ENCODE data around the gene PEPD. TPM values are rescaled to one million over a fixed set of nuclear protein-coding genes. Genes with fewer than 3 reads are reported as not detected.
A peak's percentile ranks its signal among the peaks of the same experiment; 100 is the strongest.

The PEPD gene
- total RNA-seq, 3 donors from 2014 or later, result 42.1 to 127 (median 82.3) TPM

GRCh38 chr19:33471111-33471996 lies 50.2 kb downstream of the PEPD start:
- intact Hi-C loops (cut with DNase I; ENCODE audit: low total_unique reads), result no loop called here
- Histone ChIP-seq H3K27me3 (no peaks in the 10 kb centered on the region), H3K36me3 (no peaks in the 10 kb centered on the region), H3K27ac (no peak overlapping the region), H3K9me3 (no peaks in the 10 kb centered on the region), H3K4me3 (no peak overlapping the region), H3K4me1 (no peaks in the 10 kb centered on the region)
- TF ChIP-seq CTCF (IDR thresholded peaks at IDR 0.05) (no peak), POLR2A (IDR thresholded peaks at IDR 0.05) (no peak), POLR2AphosphoS5 (IDR thresholded peaks at IDR 0.05) (no peak)
- DNase-seq (ENCODE audit: low spot score in 2 of 2), result no peak

GRCh38 chr19:33470686-33471085 lies 50.9 kb downstream of the PEPD start:
- no peaks in the 10 kb centered on the region for H3K36me3 ChIP-seq
- no peaks in the 10 kb centered on the region for H3K9me3 ChIP-seq
- no peak overlapping the region for H3K4me3 ChIP-seq
- TF ChIP-seq POLR2AphosphoS5 (IDR thresholded peaks at IDR 0.05), result no peak
- no peak for TF ChIP-seq CTCF (IDR thresholded peaks at IDR 0.05)
- no peak for TF ChIP-seq POLR2A (IDR thresholded peaks at IDR 0.05)
- H3K27ac ChIP-seq, result no peak overlapping the region
- no peak for DNase-seq (ENCODE audit: low spot score in 2 of 2)
- no peaks in the 10 kb centered on the region for H3K4me1 ChIP-seq
- H3K27me3 ChIP-seq, result no peaks in the 10 kb centered on the region
- intact Hi-C loops (cut with DNase I; ENCODE audit: low total_unique reads), result no loop called here

GRCh38 chr19:33470040-33470330 lies 51.6 kb downstream of the PEPD start:
- Histone ChIP-seq H3K27me3 (no peaks in the 10 kb centered on the region), H3K4me3 (no peak overlapping the region), H3K36me3 (no peaks in the 10 kb centered on the region), H3K9me3 (no peaks in the 10 kb centered on the region), H3K4me1 (no peaks in the 10 kb centered on the region), H3K27ac (no peak overlapping the region)
- TF ChIP-seq CTCF (IDR thresholded peaks at IDR 0.05) (no peak), POLR2AphosphoS5 (IDR thresholded peaks at IDR 0.05) (no peak), POLR2A (IDR thresholded peaks at IDR 0.05) (no peak)
- intact Hi-C loops (cut with DNase I; ENCODE audit: low total_unique reads), result no loop called here
- no peak for DNase-seq (ENCODE audit: low spot score in 2 of 2)

GRCh38 chr19:33469171-33470039 lies 52.2 kb downstream of the PEPD start:
- intact Hi-C loops (cut with DNase I; ENCODE audit: low total_unique reads), result loop anchor here (10.0 kb wide), 1 partner anchor 65 kb away; no protein-coding TSS in a partner anchor
- no peaks in the 10 kb centered on the region for H3K9me3 ChIP-seq
- TF ChIP-seq POLR2A (IDR thresholded peaks at IDR 0.05) (no peak), POLR2AphosphoS5 (IDR thresholded peaks at IDR 0.05) (no peak), CTCF (IDR thresholded peaks at IDR 0.05) (no peak)
- no peak overlapping the region for H3K4me3 ChIP-seq
- no peaks in the 10 kb centered on the region for H3K27me3 ChIP-seq
- no peak overlapping the region for H3K27ac ChIP-seq
- no peaks in the 10 kb centered on the region for H3K4me1 ChIP-seq
- peak in 1 of 2 donors; percentile 42 for DNase-seq (ENCODE audit: low spot score in 2 of 2)
- no peaks in the 10 kb centered on the region for H3K36me3 ChIP-seq
